ENCODE measurements around the gene STEAP2. TPM values are rescaled to one million over a fixed set of nuclear protein-coding genes. Genes with fewer than 3 reads are reported as not detected.

STEAP2 gene
- 3.0 to 4.7 TPM (median 4.2 TPM) in 5 replicates for total RNA-seq (2022; extraction: Qiagen RNA extraction; ENCODE audit: low read depth)

DNA sequence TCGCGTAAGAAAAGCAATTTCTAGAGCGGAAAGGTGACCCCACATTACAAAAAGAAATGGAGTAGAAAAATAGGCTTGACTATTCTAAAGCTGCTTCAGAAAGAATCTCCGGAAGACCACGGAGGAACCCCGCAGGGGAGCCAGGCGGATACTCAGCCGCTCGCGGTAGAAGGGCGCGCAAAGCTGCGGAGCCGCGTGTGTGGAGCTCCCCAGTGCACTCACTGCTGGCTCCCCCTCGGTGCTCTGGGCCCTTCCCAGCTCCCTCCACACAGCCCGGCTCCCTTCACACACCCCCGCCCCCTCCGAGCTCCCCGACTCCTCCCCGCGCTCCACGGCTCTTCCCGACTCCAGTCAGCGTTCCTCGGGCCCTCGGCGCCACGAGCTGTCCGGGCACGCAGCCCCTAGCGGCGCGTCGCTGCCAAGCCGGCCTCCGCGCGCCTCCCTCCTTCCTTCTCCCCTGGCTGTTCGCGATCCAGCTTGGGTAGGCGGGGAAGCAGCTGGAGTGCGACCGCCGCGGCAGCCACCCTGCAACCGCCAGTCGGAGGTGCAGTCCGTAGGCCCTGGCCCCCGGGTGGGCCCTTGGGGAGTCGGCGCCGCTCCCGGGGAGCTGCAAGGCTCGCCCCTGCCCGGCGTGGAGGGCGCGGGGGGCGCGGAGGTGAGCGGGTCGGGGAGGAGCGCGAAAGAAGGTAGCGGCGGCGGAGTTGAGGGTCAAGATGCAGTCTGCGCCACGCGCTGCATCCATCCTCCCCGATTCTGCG, at the start of gene STEAP2:
Gene STEAP2, plus strand, starts transcription at position 350 of the 758 bp plus-strand sequence. CDS start 13,343 bp downstream, outside the sequence.

GRCh38 chr7:90244909-90245851, 33.6 kb downstream of the STEAP2 start, which contains the start of gene CFAP69:
Gene CFAP69, plus strand, starts transcription at chr7:90245174. Its CDS starts 251 bp downstream, at chr7:90245425.

Other genes starting within 250 kb of the STEAP2 start
- 13.4 to 16.3 TPM (median 15.9 TPM) in 5 replicates for gene STEAP1, start 57.3 kb upstream of the STEAP2 start, total RNA-seq (2022; extraction: Qiagen RNA extraction; ENCODE audit: low read depth)
- 1.8 to 3.3 TPM (median 1.9 TPM) in 5 replicates for gene CFAP69, start 33.4 kb downstream of the STEAP2 start, total RNA-seq (2022; extraction: Qiagen RNA extraction; ENCODE audit: low read depth)
- not detected in 5 replicates for gene FAM237B, start 109.6 kb downstream of the STEAP2 start, total RNA-seq (2022; extraction: Qiagen RNA extraction; ENCODE audit: low read depth)
- 22.1 to 27.3 TPM (median 25.1 TPM) in 5 replicates for gene GTPBP10, start 135.0 kb downstream of the STEAP2 start, total RNA-seq (2022; extraction: Qiagen RNA extraction; ENCODE audit: low read depth)
- gene CLDN12, start 191.7 kb downstream of the STEAP2 start, total RNA-seq (2022; extraction: Qiagen RNA extraction; ENCODE audit: low read depth) = 16.1 to 31.9 TPM (median 26.9 TPM) in 5 replicates